ENCODE results near the gene TTC21B. TPM values are rescaled to one million over a fixed set of nuclear protein-coding genes. Genes with fewer than 3 reads are reported as not detected.

The TTC21B gene
- 10 to 100 TPM; 11.9 to 33.8 (median 23.0) TPM for total RNA-seq

DNA sequence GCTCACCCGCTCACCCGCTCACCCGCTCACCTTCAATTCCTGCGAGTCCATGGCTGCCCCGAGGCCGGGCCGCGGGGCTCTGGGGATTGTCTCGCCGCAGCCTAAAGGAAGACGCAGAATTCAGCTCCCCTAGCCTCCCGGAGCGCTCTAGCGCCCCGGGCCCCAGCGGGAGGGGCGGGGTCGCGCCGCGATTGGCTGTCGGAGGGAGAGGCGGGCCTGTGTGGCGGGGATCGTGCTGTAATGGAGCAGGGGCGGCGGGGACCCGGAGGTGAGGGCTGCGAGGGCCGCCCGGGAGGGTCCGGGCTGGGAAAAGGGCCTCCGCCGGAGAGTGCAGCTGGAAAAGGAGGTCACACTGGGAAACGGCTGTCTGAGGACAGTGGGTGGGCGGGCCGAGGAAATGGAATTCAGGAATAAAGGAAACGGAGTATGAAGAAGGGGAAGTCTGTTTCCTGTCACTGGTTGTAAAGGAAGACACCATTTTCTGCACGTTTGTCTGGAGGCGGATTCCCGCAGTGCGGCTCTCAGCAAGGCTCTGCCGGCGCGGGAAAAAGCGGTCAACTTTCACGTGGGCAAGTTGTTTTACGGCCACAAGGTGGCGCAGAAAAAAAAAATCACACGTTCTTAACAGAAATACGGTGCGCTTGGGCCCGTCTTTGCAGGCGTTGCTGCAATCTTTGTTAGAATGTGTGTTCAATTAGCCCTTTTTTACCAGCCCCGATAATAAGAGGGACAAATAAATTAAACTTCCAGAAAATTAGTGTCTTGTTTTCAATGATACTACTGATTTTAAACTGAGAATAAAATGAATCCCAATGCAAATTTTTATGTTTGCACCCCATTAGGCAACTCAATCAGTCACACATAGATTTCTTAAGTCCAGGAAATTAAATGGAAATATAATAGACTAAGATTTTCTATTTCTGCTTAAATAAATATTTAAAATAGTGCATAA lies at the start of gene TTC21B:
TTC21B (minus strand) TSS at position 122 of the 952 bp plus-strand sequence; CDS start at position 51, 71 bp downstream.
- Histone ChIP-seq H3K27ac (peak within 1 kb of the TSS; percentile 90 to 96 (median 92)), H3K4me1 (peaks cover 7 to 28% (median 16%) of the 10 kb centered on the region in 4 donors), H3K27me3 (no peaks in the 10 kb centered on the region), H3K4me3 (peak within 1 kb of the TSS; percentile 47 to 91 (median 80)), H3K9me3 (no peaks in the 10 kb centered on the region), H3K36me3 (no peaks in the 10 kb centered on the region)
- in situ Hi-C loops (cut with MboI; ENCODE audit: low pct_ligation_motif_present in 1 of 4, low pct_unique_long_range_greater_than_20kb in 1 of 4, low sequenced_read_pairs in 3 of 4) (no loop called here), intact Hi-C loops (cut with DNase I; ENCODE audit: low total_unique reads) (loop anchor here (5.0 kb wide), 1 partner anchor 173 kb away; the partner anchor contains the start of gene SCN1A)
- TF ChIP-seq POLR2AphosphoS5 (IDR thresholded peaks at IDR 0.05) (peak; percentile 25 to 66 (median 51)), POLR2A (IDR thresholded peaks at IDR 0.05) (peak; percentile 69), EP300 (IDR thresholded peaks at IDR 0.05; ENCODE audit: low read depth) (no peak)
- TF ChIP-seq, protein P1, sequence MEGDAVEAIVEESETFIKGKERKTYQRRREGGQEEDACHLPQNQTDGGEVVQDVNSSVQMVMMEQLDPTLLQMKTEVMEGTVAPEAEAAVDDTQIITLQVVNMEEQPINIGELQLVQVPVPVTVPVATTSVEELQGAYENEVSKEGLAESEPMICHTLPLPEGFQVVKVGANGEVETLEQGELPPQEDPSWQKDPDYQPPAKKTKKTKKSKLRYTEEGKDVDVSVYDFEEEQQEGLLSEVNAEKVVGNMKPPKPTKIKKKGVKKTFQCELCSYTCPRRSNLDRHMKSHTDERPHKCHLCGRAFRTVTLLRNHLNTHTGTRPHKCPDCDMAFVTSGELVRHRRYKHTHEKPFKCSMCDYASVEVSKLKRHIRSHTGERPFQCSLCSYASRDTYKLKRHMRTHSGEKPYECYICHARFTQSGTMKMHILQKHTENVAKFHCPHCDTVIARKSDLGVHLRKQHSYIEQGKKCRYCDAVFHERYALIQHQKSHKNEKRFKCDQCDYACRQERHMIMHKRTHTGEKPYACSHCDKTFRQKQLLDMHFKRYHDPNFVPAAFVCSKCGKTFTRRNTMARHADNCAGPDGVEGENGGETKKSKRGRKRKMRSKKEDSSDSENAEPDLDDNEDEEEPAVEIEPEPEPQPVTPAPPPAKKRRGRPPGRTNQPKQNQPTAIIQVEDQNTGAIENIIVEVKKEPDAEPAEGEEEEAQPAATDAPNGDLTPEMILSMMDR (IDR thresholded peaks at IDR 0.05) = peak; percentile 82 to 92 (median 85)
- WGBS, 2 donors (ENCODE audit: low coverage in 1 of 2) = 1% methylated on average over 17 to 47 of the region's 55 CpGs
- DNase-seq = peak; percentile 95

DNA sequence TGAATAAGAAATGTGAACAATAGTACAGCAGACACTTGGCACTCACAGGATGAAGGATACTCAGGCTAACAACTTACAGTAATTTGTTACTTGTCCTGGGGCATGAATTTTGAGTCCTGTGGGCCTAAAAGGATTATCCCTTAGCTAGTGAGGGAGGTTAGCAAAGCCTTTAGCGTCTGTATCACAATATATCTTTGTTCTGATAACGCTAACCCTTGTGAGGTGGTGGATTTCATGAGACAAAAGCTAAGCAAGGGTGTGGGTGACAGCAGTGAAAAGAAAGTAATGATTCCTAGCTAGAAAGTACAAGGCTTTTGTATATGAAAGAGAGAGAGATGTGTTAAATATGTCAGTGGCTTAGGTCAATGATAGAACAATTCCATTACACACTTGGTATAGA lies 46.8 kb upstream of the TTC21B start:
- Histone ChIP-seq H3K27me3 (no peaks in the 10 kb centered on the region), H3K4me1 (no peaks in the 10 kb centered on the region), H3K4me3 (no peak overlapping the region), H3K9me3 (no peaks in the 10 kb centered on the region), H3K27ac (no peak overlapping the region), H3K36me3 (no peaks in the 10 kb centered on the region)
- no peak for DNase-seq
- intact Hi-C loops (cut with DNase I; ENCODE audit: low total_unique reads) = no loop called here
- no peak for TF ChIP-seq POLR2A (IDR thresholded peaks at IDR 0.05)
- no peak for TF ChIP-seq POLR2AphosphoS5 (IDR thresholded peaks at IDR 0.05)
- no peak for TF ChIP-seq EP300 (IDR thresholded peaks at IDR 0.05; ENCODE audit: low read depth)
- TF ChIP-seq, protein P1 (IDR thresholded peaks at IDR 0.05) = no peak
- in situ Hi-C loops (cut with MboI; ENCODE audit: low pct_ligation_motif_present in 1 of 4, low pct_unique_long_range_greater_than_20kb in 1 of 4, low sequenced_read_pairs in 3 of 4) = no loop called here
- WGBS, 2 donors (ENCODE audit: low coverage in 1 of 2) = 78 to 84% methylated on average over 2 of the region's 2 CpGs

DNA sequence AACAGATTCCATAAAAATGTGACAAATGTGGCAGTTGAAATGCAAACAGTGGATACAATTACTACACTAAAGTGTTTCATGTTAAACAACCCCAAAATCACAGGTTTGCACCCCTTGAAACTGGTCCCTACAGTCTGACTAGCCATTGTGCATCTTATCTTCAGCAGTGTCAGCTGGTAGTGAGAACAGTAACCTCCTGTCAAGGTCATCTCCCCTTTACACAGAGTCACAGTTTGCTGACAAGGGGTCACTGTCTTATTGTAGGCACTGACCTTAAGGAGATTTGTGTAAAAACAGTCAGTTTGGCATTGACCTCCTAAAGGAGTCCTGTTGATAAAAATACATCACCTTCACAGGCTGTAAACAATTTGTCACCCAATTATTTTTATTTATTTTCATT lies 37.3 kb upstream of the TTC21B start:
- no peaks in the 10 kb centered on the region for H3K36me3 ChIP-seq
- H3K27me3 ChIP-seq = no peaks in the 10 kb centered on the region
- H3K4me3 ChIP-seq = no peak overlapping the region
- H3K9me3 ChIP-seq = no peaks in the 10 kb centered on the region
- DNase-seq = no peak
- in situ Hi-C loops (cut with MboI; ENCODE audit: low pct_ligation_motif_present in 1 of 4, low pct_unique_long_range_greater_than_20kb in 1 of 4, low sequenced_read_pairs in 3 of 4) = no loop called here
- H3K4me1 ChIP-seq = no peaks in the 10 kb centered on the region
- intact Hi-C loops (cut with DNase I; ENCODE audit: low total_unique reads) = no loop called here
- TF ChIP-seq POLR2A (IDR thresholded peaks at IDR 0.05) (no peak), POLR2AphosphoS5 (IDR thresholded peaks at IDR 0.05) (no peak), EP300 (IDR thresholded peaks at IDR 0.05; ENCODE audit: low read depth) (no peak)
- TF ChIP-seq, protein P1 (IDR thresholded peaks at IDR 0.05) = no peak
- H3K27ac ChIP-seq = no peak overlapping the region

DNA sequence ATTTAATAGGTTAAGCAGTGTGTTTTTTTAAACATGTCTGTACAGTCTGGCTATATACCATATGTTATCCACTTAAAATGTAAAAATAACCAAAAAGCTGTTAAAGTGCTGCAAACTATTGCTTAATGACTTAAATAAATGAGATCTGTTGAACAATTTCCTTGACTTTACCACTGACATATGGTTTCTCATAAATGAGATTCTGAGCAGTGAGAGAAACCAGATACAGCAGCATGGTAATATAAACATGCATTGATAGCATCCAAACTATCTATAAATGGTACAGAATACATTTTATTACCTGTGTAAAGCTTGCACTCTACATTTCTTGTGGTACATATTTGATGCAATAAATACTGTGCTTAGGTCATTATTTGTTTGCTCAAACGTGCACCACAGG lies 36.3 kb upstream of the TTC21B start:
- no peaks in the 10 kb centered on the region for H3K36me3 ChIP-seq
- intact Hi-C loops (cut with DNase I; ENCODE audit: low total_unique reads) (no loop called here), in situ Hi-C loops (cut with MboI; ENCODE audit: low pct_ligation_motif_present in 1 of 4, low pct_unique_long_range_greater_than_20kb in 1 of 4, low sequenced_read_pairs in 3 of 4) (no loop called here)
- no peaks in the 10 kb centered on the region for H3K9me3 ChIP-seq
- TF ChIP-seq, protein P1 (IDR thresholded peaks at IDR 0.05) = no peak
- TF ChIP-seq POLR2AphosphoS5 (IDR thresholded peaks at IDR 0.05) (no peak), POLR2A (IDR thresholded peaks at IDR 0.05) (no peak), EP300 (IDR thresholded peaks at IDR 0.05; ENCODE audit: low read depth) (no peak)
- 9 to 38% methylated on average over 1 of the region's 1 CpG for WGBS, 2 donors (ENCODE audit: low coverage in 1 of 2)
- no peak for DNase-seq
- no peaks in the 10 kb centered on the region for H3K27me3 ChIP-seq
- H3K4me1 ChIP-seq = no peaks in the 10 kb centered on the region
- H3K27ac ChIP-seq = no peak overlapping the region
- H3K4me3 ChIP-seq = no peak overlapping the region
